GM06990 (cell line): ENCODE results near the gene VWCE.

Source experiments
- DNase-seq: peaks from one replicate; pipeline ENCODE4 v3.0.0-alpha.2; 2011; ENCODE audit not compliant: insufficient read length; ENCODE audit errors: extremely low read depth
- H3K27me3 ChIP-seq: replicated peaks from 2 replicates; pipeline ENCODE4 v1.6.0; 2011; ENCODE audit warnings: low read length; ENCODE audit not compliant: control insufficient read depth, insufficient read depth
- H3K36me3 ChIP-seq: 2 replicates; pipeline ENCODE4 v1.5.1; 2011; ENCODE audit warnings: low read length; ENCODE audit not compliant: control insufficient read depth, insufficient read depth
- H3K4me3 ChIP-seq: replicated peaks from 2 replicates; pipeline ENCODE4 v1.5.1; 2011; ENCODE audit warnings: low read depth, mild to moderate bottlenecking, control low read depth, low read length
- TF ChIP-seq, protein P1 (sequence below): IDR thresholded peaks from 2 replicates; pipeline ENCODE4 v1.5.1; 2011; ENCODE audit warnings: low read length, control low read depth, mild to moderate bottlenecking, inconsistent platforms; ENCODE audit not compliant: insufficient read depth, poor library complexity, severe bottlenecking

Gene VWCE, protein sequence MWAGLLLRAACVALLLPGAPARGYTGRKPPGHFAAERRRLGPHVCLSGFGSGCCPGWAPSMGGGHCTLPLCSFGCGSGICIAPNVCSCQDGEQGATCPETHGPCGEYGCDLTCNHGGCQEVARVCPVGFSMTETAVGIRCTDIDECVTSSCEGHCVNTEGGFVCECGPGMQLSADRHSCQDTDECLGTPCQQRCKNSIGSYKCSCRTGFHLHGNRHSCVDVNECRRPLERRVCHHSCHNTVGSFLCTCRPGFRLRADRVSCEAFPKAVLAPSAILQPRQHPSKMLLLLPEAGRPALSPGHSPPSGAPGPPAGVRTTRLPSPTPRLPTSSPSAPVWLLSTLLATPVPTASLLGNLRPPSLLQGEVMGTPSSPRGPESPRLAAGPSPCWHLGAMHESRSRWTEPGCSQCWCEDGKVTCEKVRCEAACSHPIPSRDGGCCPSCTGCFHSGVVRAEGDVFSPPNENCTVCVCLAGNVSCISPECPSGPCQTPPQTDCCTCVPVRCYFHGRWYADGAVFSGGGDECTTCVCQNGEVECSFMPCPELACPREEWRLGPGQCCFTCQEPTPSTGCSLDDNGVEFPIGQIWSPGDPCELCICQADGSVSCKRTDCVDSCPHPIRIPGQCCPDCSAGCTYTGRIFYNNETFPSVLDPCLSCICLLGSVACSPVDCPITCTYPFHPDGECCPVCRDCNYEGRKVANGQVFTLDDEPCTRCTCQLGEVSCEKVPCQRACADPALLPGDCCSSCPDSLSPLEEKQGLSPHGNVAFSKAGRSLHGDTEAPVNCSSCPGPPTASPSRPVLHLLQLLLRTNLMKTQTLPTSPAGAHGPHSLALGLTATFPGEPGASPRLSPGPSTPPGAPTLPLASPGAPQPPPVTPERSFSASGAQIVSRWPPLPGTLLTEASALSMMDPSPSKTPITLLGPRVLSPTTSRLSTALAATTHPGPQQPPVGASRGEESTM

DNA sequence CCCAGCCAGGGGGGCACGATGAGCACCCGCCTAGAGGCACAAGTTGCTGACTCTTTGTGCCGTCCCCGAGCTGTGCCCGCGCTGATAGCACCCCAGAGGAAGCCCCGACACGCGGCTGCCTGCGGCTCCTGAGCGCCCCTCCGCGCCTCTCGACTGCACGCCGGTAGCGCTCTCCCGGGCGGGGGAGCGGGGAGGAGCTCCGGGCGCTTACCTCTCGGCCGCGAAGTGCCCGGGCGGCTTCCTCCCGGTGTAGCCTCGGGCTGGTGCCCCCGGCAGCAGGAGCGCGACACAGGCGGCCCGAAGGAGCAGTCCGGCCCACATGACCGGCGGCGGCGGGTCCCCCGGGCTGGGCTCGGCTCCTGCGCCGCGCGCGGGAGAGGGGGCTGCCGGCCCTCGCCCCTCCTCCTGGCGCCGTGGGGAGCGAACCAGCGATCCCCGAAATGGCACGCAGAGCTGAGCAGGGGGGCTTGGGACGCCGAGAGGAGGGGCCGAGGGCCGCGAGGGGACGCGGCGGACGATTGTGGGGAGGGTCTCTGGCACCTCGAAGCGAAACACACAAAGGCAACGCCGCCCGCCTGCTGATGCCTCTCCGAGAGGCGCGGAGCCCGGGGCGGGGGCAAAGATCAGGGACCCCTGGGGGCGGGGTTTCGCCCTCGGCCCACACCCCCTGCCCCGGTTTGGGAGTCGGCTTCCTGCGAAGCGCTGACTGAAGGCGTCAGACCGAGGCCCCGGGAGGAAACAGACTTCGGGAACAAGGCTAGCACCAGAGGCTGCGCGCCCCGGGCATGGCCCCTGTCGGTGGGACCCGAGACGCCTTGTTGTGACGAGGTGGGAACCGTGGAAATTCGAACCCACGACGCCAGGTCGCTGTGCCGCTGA is at the start of gene VWCE:
VWCE (minus strand) TSS at position 600 of the 879 bp plus-strand sequence; CDS start at position 321, 279 bp downstream.
- DNase-seq: peak; percentile 85
- Histone ChIP-seq H3K4me3 (peak within 1 kb of the TSS; percentile 75), H3K27me3 (no peaks in the 10 kb centered on the region), H3K36me3 (peaks cover under 1% of the 10 kb centered on the region; the same call in 1 of the 2 replicates)
- TF ChIP-seq, protein P1, sequence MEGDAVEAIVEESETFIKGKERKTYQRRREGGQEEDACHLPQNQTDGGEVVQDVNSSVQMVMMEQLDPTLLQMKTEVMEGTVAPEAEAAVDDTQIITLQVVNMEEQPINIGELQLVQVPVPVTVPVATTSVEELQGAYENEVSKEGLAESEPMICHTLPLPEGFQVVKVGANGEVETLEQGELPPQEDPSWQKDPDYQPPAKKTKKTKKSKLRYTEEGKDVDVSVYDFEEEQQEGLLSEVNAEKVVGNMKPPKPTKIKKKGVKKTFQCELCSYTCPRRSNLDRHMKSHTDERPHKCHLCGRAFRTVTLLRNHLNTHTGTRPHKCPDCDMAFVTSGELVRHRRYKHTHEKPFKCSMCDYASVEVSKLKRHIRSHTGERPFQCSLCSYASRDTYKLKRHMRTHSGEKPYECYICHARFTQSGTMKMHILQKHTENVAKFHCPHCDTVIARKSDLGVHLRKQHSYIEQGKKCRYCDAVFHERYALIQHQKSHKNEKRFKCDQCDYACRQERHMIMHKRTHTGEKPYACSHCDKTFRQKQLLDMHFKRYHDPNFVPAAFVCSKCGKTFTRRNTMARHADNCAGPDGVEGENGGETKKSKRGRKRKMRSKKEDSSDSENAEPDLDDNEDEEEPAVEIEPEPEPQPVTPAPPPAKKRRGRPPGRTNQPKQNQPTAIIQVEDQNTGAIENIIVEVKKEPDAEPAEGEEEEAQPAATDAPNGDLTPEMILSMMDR: peak; percentile 55

DNA sequence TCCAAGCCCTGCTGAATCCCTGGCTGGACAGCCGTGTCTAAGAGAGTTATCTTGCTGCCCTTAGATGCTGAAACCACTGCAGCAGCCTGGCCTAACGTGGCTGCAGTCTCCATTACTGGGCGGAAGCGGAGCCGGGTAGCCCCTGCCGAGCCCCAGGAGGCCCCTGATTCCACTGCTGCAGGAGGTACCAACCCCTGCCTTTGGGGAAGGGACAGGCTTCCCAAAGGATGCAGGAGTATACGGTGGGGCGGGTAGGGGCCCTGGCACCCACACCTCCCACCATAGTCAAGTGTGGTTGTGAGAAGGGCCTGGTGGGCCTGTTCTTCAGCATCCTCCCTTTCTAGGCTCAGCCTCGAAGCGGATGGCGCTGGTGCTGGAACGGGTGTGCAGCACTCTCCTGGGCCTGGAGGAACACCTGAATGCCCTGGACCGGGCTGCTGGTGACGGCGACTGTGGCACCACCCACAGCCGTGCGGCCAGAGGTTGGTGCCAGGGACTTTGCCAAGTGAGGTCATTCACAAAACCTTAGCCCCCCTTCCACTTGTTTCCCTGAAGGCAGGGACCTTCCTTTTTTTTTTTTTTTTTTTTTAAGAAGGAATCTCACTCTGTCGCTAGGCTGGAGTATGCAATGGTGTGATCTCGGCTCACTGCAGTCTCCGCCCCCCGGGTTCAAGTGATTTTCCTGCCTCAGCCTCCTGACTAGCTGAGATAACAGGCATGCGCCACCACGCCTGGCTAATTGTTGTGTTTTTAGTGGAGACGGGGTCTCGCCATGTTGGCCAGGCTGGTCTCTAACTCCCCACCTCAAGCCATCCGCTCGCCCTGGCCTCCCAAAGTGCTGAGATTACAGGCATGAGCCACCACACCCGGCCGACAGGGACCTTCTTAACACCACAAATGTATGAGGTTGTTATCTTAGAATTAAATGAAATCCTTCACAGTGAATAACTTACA is 49.0 kb upstream of the VWCE start:
- Histone ChIP-seq H3K36me3 (peaks cover 32% of the 10 kb centered on the region), H3K27me3 (no peaks in the 10 kb centered on the region)
- TF ChIP-seq, protein P1: no peak

DNA sequence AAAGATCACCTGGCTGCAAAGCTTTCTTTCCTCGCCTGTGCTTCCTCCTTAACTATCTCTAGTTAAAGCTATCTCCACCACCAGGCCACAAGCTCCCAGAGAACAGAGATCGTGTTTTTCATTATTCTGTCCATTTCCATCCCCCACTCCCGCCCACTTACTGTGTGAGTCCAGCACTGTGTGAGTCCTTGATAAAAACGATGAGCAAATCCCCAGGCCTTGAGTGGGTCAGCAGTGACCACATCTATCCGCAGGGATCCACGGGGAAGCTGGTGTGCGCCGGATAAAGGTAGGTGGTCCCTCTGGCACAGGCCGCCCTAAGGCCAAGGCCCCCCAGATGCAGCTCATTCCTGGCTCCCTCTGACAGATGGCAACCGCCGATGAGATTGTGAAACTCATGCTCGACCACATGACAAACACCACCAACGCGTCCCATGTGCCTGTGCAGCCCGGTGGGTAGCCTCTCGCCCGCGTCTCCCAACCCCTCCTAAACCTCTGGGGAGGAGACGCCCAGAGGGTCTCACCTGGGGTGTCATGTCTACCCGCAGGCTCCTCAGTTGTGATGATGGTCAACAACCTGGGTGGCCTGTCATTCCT is 47.2 kb upstream of the VWCE start:
- Histone ChIP-seq H3K4me3 (no peak overlapping the region), H3K27me3 (no peaks in the 10 kb centered on the region), H3K36me3 (peaks cover 30% of the 10 kb centered on the region)
- TF ChIP-seq, protein P1: no peak
- no peak for DNase-seq

More for the DNA sequence above, 49.0 kb upstream of the VWCE start:
- DNase-seq: no peak
- no peak overlapping the region for H3K4me3 ChIP-seq

DNA sequence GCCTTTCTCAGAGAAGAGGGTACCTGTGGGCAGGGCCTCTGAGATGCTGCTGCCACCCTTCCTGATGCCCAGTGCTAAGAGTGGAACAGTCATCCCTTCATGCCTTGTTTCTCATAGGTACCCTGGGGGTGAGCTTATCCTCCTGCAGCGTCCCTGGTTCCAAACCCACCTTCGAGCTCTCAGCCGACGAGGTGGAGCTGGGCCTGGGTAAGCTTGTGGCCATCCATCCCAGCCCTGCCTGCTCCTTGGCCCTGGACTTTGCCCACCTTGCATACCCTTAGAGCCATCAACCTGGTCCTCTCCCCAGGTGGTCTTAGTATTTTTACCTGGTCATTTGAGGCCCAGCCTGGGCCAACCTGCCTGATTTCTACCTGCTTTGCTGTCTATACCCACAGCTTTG is 46.6 kb upstream of the VWCE start:
- TF ChIP-seq, protein P1: no peak
- Histone ChIP-seq H3K27me3 (no peaks in the 10 kb centered on the region), H3K36me3 (peaks cover 30% of the 10 kb centered on the region), H3K4me3 (no peak overlapping the region)
- DNase-seq: no peak
